K562 (cell line): ENCODE measurements around the gene SLC22A12. TPM values are rescaled to one million over a fixed set of nuclear protein-coding genes. Genes with fewer than 3 reads are reported as not detected.

ENCODE experiments used
- ARID3B ChIP-seq: fragments of 250-450 bp; sonication (Bioruptor Pico); IDR thresholded peaks from 2 replicates; pipeline ENCODE4 v1.4.0; 2020; ENCODE audit warnings: borderline replicate concordance
- ATF6 ChIP-seq: sonication (generic); formaldehyde crosslinking; IDR thresholded peaks from 2 replicates; pipeline ENCODE4 v1.4.0; 2020; ENCODE audit warnings: mild to moderate bottlenecking, missing genetic modification reagents
- CREB3 ChIP-seq: fragments of 450-650 bp; conservative IDR thresholded peaks from 2 replicates; pipeline ENCODE4 v1.6.1; 2016; ENCODE audit warnings: missing genetic modification characterization, low read depth, mild to moderate bottlenecking, missing compliant biosample characterization, moderate library complexity
- ELF1 ChIP-seq: fragments of 200-800 bp; sonication (Bioruptor generic); IDR thresholded peaks from 2 replicates; pipeline ENCODE4 v1.6.1; 2016; ENCODE audit warnings: missing genetic modification characterization, missing compliant biosample characterization
- ESRRA ChIP-seq: fragments of 450-650 bp; IDR thresholded peaks from 2 replicates; pipeline ENCODE4 v1.6.1; 2014; ENCODE audit warnings: low read depth, mild to moderate bottlenecking, moderate library complexity, borderline replicate concordance
- ETS2 ChIP-seq: IDR thresholded peaks from 2 replicates; pipeline ENCODE4 v1.6.1; 2016; ENCODE audit warnings: borderline replicate concordance, missing genetic modification characterization, mild to moderate bottlenecking, moderate library complexity, missing compliant biosample characterization; ENCODE audit not compliant: poor library complexity, severe bottlenecking
- ID3 ChIP-seq, 2 experiments: fragments of 250-450 bp in 1 of 2; fragments of 450-650 bp in 1 of 2; sonication (Bioruptor Pico) in 1 of 2; IDR thresholded peaks; 2 replicates each; pipeline versions ENCODE4 v1.6.1 to v1.8.0; 2016 to 2021; ENCODE audit warnings: mild to moderate bottlenecking in 2 of 2, moderate library complexity in 2 of 2, missing compliant biosample characterization in 1 of 2, missing genetic modification characterization in 1 of 2
- KAT7 ChIP-seq: sonication (generic); formaldehyde crosslinking; IDR thresholded peaks from 2 replicates; pipeline ENCODE4 v1.8.0; 2022; ENCODE audit warnings: missing genetic modification reagents, mild to moderate bottlenecking, borderline replicate concordance
- KHSRP ChIP-seq: fragments of 450-650 bp; IDR thresholded peaks from 2 replicates; pipeline ENCODE4 v1.6.1; 2017
- RB1 ChIP-seq: fragments of 450-650 bp; IDR thresholded peaks from 2 replicates; pipeline ENCODE4 v1.6.1; 2017; ENCODE audit warnings: low read depth, mild to moderate bottlenecking
- RNF2 ChIP-seq: sonication (generic); IDR thresholded peaks from 2 replicates; pipeline ENCODE4 v1.6.1; 2016
- ZBTB2 ChIP-seq: fragments of 450-650 bp; IDR thresholded peaks from 2 replicates; pipeline ENCODE4 v1.6.1; 2016; ENCODE audit warnings: antibody characterized with exemption
- ZEB2 ChIP-seq: fragments of 450-650 bp; IDR thresholded peaks from 2 replicates; pipeline ENCODE4 v1.6.1; 2016
- ZNF609 ChIP-seq: sonication (generic); formaldehyde crosslinking; IDR thresholded peaks from 2 replicates; pipeline ENCODE4 v1.8.1; 2023; ENCODE audit warnings: missing genetic modification reagents, mild to moderate bottlenecking, borderline replicate concordance
- polyA plus RNA-seq, 8 experiments: library from polyadenylated mRNA; depleted of rRNA in 4 of 8; stranded (reverse) in 5 of 8; unstranded in 3 of 8; fragments of >200 nt; fragmentation: Nextera tagmentation in 2 of 8; fragmentation: Illumina TruSeq in 1 of 8; extraction: Ambion mirVana in 2 of 8; extraction: Trizol in 1 of 8; gene quantifications; 2 replicates each; pipeline versions ENCODE4 v1.2.1 to v1.2.3, GENCODE V29; 2011 to 2014; ENCODE audit warnings: inconsistent platforms in 1 of 8, missing spikeins in 1 of 8
- total RNA-seq, 7 experiments: library from RNA; depleted of rRNA in 6 of 7; stranded (reverse); fragments of >200 nt in 6 of 7; fragmentation: Illumina TruSeq in 2 of 7; extraction: Trizol in 2 of 7; gene quantifications; 2 replicates each; pipeline versions ENCODE4 v1.2.1 to v1.2.3, GENCODE V29; 2011 to 2021; ENCODE audit warnings: low replicate concordance in 1 of 7

SLC22A12 gene
- total and polyA plus RNA-seq, 9 of the 15 experiments (the other 6 are each of a cell fraction or from before 2014, with no cell fraction given) = not detected

- TF ChIP-seq ZBTB2 (no peak), RB1 (no peak), ESRRA (peak; percentile 83), CREB3 (tag) (no peak), ARID3B (CRISPR knock-in tag) (no peak), ID3 (CRISPR knock-in tag; IDR thresholded peaks at IDR 0.05) (no peak), ID3 (tag; IDR thresholded peaks at IDR 0.05) (no peak), ATF6 (CRISPR knock-in tag) (no peak), RNF2 (no peak), ELF1 (no peak), ZNF609 (CRISPR knock-in tag) (no peak), KHSRP (no peak), ETS2 (tag) (no peak), KAT7 (no peak), ZEB2 (0 out of 2 replicates have a peak, but pooled peaks have one; percentile 47)
Observed at GRCh38 chr11:64566042-64566914, 24.7 kb upstream of the SLC22A12 start (continued).
